ENCODE results near the gene ADSS1.

Gene ADSS1

DNA sequence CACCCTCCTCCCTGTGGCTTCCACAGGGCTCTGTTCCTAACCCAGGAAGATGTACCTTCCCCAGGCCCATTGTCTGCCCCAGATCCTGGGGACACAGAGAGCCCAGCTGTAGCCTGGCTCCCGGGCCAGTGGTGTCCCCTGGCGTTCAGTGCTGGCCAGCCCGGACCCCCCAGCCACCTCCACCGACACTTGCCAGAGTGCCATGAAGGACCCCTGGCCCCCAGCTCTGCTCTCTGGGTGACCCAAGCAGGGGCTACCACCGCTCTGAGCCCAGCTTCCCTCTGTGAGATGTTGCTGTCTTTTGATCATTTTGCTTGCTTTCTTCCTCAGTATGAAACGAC, 28.4 kb upstream of the ADSS1 start:
- in situ Hi-C loops (cut with HindIII; ENCODE audit: low sequenced_read_pairs), result no loop called here

GRCh38 chr14:104696671-104697316, 27.2 kb upstream of the ADSS1 start:
- DNase-seq (ENCODE audit: low read depth, low spot score), result no peak
- in situ Hi-C loops (cut with HindIII; ENCODE audit: low sequenced_read_pairs), result no loop called here
- TF ChIP-seq CTCF (IDR thresholded peaks at IDR 0.05; ENCODE audit: low read depth, low read length), result no peak
- H3K4me3 ChIP-seq (ENCODE audit: low read depth, low read length), result no peak overlapping the region

More for the DNA sequence above, 28.4 kb upstream of the ADSS1 start:
- no peak for TF ChIP-seq CTCF (IDR thresholded peaks at IDR 0.05; ENCODE audit: low read depth, low read length)
- no peak overlapping the region for H3K4me3 ChIP-seq (ENCODE audit: low read depth, low read length)
- no peak for DNase-seq (ENCODE audit: low read depth, low spot score)

DNA sequence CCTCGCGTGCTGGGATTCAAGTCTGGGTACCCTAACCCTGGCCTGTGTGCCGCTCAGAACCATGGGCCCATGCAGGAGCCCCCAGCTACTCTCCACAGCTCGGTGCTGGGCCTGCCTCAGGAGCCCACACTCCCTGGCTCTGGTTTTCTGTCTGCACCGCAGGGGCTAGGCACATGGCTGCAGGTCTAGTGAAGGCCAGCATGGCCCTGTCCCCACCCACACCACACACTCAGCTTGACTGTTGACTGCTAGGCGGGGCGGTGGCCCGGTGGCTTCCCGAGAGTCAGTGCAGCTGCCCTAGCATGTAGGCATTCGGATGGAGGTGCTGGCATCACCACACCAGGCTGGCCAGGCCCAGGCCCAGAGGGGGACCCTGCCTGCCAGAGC, 26.7 kb upstream of the ADSS1 start:
- no peak overlapping the region for H3K4me3 ChIP-seq (ENCODE audit: low read depth, low read length)
- no peak for DNase-seq (ENCODE audit: low read depth, low spot score)
- in situ Hi-C loops (cut with HindIII; ENCODE audit: low sequenced_read_pairs), result no loop called here
- TF ChIP-seq CTCF (IDR thresholded peaks at IDR 0.05; ENCODE audit: low read depth, low read length), result no peak

- no peak for DNase-seq (ENCODE audit: low read depth, low spot score)
- no peak overlapping the region for H3K4me3 ChIP-seq (ENCODE audit: low read depth, low read length)
- TF ChIP-seq CTCF (IDR thresholded peaks at IDR 0.05; ENCODE audit: low read depth, low read length), result no peak
- in situ Hi-C loops (cut with HindIII; ENCODE audit: low sequenced_read_pairs), result no loop called here
These were observed 26.0 kb upstream of the ADSS1 start for GRCh38 chr14:104697892-104698583.

GRCh38 chr14:104698688-104699425, 25.2 kb upstream of the ADSS1 start:
- H3K4me3 ChIP-seq (ENCODE audit: low read depth, low read length), result no peak overlapping the region
- no peak for TF ChIP-seq CTCF (IDR thresholded peaks at IDR 0.05; ENCODE audit: low read depth, low read length)
- DNase-seq (ENCODE audit: low read depth, low spot score), result no peak
- in situ Hi-C loops (cut with HindIII; ENCODE audit: low sequenced_read_pairs), result no loop called here

DNA sequence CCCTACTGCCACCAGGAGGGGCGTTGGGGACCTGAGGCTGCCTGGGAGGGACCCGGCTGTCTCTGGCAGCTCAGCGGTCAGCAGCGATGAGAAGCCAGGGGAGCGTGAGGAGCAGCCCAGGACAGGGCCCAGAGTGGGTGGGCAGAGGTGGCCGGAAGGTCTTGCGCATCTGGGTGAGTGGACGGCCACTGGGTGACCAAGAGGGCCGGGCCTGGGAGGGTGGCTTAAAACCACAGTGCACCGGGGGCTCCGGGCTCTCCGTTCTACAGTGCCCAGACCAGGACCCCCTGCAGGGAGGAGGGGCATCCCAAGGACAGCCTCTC, 24.6 kb upstream of the ADSS1 start:
- in situ Hi-C loops (cut with HindIII; ENCODE audit: low sequenced_read_pairs), result no loop called here
- TF ChIP-seq CTCF (IDR thresholded peaks at IDR 0.05; ENCODE audit: low read depth, low read length), result no peak
- no peak for DNase-seq (ENCODE audit: low read depth, low spot score)
- H3K4me3 ChIP-seq (ENCODE audit: low read depth, low read length), result no peak overlapping the region

Measured in astrocyte of the spinal cord (primary cell).